ENCODE measurements around the gene FIGN. TPM values are rescaled to one million over a fixed set of nuclear protein-coding genes. Genes with fewer than 3 reads are reported as not detected.

FIGN gene
- total RNA-seq, 3 donors from 2014 or later = 2.6 to 13.9 (median 5.0) TPM

GRCh38 chr2:163564236-163564635, 171.6 kb downstream of the FIGN start:
- H3K36me3 ChIP-seq = no peaks in the 10 kb centered on the region
- H3K27ac ChIP-seq = no peak overlapping the region
- no peaks in the 10 kb centered on the region for H3K9me3 ChIP-seq
- H3K27me3 ChIP-seq = no peaks in the 10 kb centered on the region
- no peak overlapping the region for H3K4me3 ChIP-seq
- intact Hi-C loops (cut with DNase I; ENCODE audit: low total_unique reads) = no loop called here
- no peaks in the 10 kb centered on the region for H3K4me1 ChIP-seq
- no peak for TF ChIP-seq POLR2AphosphoS5 (IDR thresholded peaks at IDR 0.05)
- no peak for TF ChIP-seq CTCF (IDR thresholded peaks at IDR 0.05)
- TF ChIP-seq POLR2A (IDR thresholded peaks at IDR 0.05) = no peak
- DNase-seq (ENCODE audit: low spot score in 2 of 2) = no peak

GRCh38 chr2:163563336-163563735, 172.5 kb downstream of the FIGN start:
- Histone ChIP-seq H3K4me1 (no peaks in the 10 kb centered on the region), H3K9me3 (no peaks in the 10 kb centered on the region), H3K27ac (no peak overlapping the region), H3K4me3 (no peak overlapping the region), H3K27me3 (no peaks in the 10 kb centered on the region), H3K36me3 (no peaks in the 10 kb centered on the region)
- intact Hi-C loops (cut with DNase I; ENCODE audit: low total_unique reads) = no loop called here
- DNase-seq (ENCODE audit: low spot score in 2 of 2) = no peak
- TF ChIP-seq POLR2A (IDR thresholded peaks at IDR 0.05) = no peak
- TF ChIP-seq POLR2AphosphoS5 (IDR thresholded peaks at IDR 0.05) = no peak
- no peak for TF ChIP-seq CTCF (IDR thresholded peaks at IDR 0.05)

- H3K27ac ChIP-seq = no peak overlapping the region
- intact Hi-C loops (cut with DNase I; ENCODE audit: low total_unique reads) = no loop called here
- TF ChIP-seq POLR2AphosphoS5 (IDR thresholded peaks at IDR 0.05) (no peak), POLR2A (IDR thresholded peaks at IDR 0.05) (no peak), CTCF (IDR thresholded peaks at IDR 0.05) (no peak)
- H3K27me3 ChIP-seq = no peaks in the 10 kb centered on the region
- no peak for DNase-seq (ENCODE audit: low spot score in 2 of 2)
- no peaks in the 10 kb centered on the region for H3K4me1 ChIP-seq
- no peaks in the 10 kb centered on the region for H3K9me3 ChIP-seq
- H3K4me3 ChIP-seq = no peak overlapping the region
- H3K36me3 ChIP-seq = no peaks in the 10 kb centered on the region
These were observed 177.4 kb downstream of the FIGN start for GRCh38 chr2:163558251-163559021.

- no peaks in the 10 kb centered on the region for H3K9me3 ChIP-seq
- no peaks in the 10 kb centered on the region for H3K4me1 ChIP-seq
- no peak overlapping the region for H3K4me3 ChIP-seq
- H3K27ac ChIP-seq = no peak overlapping the region
- no peaks in the 10 kb centered on the region for H3K36me3 ChIP-seq
- H3K27me3 ChIP-seq = no peaks in the 10 kb centered on the region
- no peak for DNase-seq (ENCODE audit: low spot score in 2 of 2)
- TF ChIP-seq CTCF (IDR thresholded peaks at IDR 0.05) (no peak), POLR2A (IDR thresholded peaks at IDR 0.05) (no peak), POLR2AphosphoS5 (IDR thresholded peaks at IDR 0.05) (no peak)
- intact Hi-C loops (cut with DNase I; ENCODE audit: low total_unique reads) = no loop called here
These were observed 179.3 kb downstream of the FIGN start for GRCh38 chr2:163556511-163556910.

GRCh38 chr2:163554864-163555263, 180.9 kb downstream of the FIGN start:
- H3K36me3 ChIP-seq = no peaks in the 10 kb centered on the region
- intact Hi-C loops (cut with DNase I; ENCODE audit: low total_unique reads) = no loop called here
- H3K27ac ChIP-seq = no peak overlapping the region
- no peaks in the 10 kb centered on the region for H3K27me3 ChIP-seq
- H3K9me3 ChIP-seq = no peaks in the 10 kb centered on the region
- TF ChIP-seq POLR2A (IDR thresholded peaks at IDR 0.05) (no peak), POLR2AphosphoS5 (IDR thresholded peaks at IDR 0.05) (no peak), CTCF (IDR thresholded peaks at IDR 0.05) (no peak)
- no peaks in the 10 kb centered on the region for H3K4me1 ChIP-seq
- DNase-seq (ENCODE audit: low spot score in 2 of 2) = no peak
- H3K4me3 ChIP-seq = no peak overlapping the region

All from breast epithelium (tissue), 4 donors.